ENCODE data around the gene CHKB.
A peak's percentile ranks its signal among the peaks of the same experiment; 100 is the strongest.
"Not testable (repeated sequence)": the region's sequence is repeated elsewhere in the genome, so short reads cannot be mapped to it uniquely, and the experiment has no call there.

CHKB gene

DNA sequence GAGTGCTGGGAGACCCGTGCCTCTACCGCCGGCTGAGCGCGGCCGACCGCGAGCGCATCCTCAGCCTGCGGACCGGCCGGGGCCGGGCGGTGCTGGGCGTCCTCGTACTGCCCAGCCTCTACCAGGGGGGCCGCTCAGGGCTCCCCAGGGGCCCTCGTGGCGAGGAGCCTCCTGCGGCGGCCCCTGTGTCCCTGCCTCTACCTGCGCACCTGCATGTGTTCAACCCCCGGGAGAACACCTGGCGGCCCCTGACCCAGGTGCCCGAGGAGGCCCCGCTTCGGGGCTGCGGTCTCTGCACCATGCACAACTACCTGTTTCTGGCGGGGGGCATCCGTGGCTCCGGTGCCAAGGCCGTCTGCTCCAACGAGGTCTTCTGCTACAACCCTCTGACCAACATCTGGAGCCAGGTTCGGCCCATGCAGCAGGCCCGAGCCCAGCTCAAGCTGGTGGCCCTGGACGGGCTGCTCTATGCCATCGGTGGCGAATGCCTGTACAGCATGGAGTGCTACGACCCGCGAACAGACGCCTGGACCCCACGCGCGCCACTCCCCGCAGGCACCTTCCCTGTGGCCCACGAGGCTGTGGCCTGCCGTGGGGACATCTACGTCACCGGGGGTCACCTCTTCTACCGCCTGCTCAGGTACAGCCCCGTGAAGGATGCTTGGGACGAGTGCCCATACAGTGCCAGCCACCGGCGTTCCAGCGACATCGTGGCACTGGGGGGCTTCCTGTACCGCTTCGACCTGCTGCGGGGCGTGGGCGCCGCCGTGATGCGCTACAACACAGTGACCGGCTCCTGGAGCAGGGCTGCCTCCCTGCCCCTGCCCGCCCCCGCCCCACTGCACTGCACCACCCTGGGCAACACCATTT lies 33.5 kb downstream of the CHKB start:
- DNase-seq (ENCODE audit: low read depth, low spot score), result no peak

DNA sequence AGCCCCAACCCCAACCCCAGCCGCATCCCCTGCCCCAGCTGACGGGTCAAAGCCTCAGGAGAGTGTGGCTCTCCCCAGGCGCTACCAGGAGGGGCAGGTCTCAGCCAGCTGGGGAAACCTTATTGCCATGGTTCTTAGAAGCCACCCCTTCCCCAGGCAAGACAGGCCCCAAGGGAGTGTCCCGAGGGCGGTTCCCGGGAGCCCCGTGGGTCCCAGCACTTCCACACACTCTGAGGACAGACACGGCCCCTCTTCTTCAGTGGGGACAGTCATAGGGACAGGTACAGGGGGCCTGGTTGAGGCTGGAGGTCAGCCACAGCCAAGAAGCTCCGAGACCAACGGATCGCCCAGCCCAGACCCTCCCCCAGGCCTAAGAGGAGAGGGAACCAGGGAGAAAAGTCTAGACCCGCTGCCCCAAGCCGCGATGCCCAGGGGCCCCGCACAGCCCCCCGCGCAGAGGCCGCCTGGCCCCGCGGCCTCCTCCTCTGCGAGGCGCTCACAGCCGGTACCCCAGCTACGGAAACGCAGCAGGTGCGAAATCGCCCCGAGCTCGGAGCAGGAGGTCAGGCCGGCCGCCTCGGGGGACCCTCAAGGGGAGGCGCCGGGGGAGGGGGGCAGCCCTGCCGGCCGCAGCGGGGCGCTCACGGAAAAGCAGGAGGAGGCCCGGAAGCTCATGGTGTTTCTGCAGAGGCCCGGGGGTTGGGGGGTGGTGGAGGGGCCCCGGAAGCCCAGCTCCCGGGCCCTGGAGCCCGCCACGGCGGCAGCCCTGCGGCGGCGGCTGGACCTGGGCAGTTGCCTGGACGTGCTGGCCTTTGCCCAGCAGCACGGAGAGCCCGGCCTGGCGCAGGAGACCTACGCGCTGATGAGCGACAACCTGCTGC lies 34.4 kb downstream of the CHKB start:
- DNase-seq (ENCODE audit: low read depth, low spot score), result no peak

DNA sequence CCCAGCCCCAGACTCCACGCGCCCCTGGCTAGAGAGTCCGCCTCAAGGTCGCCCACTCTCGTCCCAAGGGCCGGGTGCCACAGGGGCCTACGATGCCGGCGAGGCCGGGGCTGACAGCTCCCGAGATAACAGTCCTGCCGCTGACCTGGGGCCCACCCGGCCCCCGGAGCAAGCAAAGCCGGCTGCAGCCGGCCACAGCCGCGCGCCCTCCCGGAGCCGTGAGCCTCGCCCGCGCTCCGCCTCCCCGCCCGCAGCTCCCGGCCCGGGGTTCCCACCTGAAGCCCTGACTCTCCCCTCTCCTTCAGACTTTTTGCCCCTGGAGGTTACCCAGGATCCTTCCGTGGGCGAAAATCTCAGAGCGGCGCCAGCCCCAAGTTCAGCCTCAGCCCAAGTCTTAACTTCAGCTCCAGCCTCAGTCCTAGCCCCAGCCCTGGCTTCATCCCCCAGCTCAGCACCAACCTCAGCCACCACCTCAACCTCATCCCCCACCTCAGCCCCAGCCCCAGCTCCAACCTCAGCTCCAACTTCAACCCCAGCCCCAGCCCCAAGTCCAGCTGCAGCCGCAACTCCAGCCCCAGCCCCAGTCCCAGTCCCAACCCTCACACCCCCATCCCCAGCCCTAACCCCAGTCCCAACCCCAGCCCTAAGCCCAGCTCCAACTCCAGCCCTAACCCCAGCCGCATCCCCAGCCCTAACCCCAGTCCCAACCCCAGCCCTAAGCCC lies 35.2 kb downstream of the CHKB start:
- no peak for DNase-seq (ENCODE audit: low read depth, low spot score)

DNA sequence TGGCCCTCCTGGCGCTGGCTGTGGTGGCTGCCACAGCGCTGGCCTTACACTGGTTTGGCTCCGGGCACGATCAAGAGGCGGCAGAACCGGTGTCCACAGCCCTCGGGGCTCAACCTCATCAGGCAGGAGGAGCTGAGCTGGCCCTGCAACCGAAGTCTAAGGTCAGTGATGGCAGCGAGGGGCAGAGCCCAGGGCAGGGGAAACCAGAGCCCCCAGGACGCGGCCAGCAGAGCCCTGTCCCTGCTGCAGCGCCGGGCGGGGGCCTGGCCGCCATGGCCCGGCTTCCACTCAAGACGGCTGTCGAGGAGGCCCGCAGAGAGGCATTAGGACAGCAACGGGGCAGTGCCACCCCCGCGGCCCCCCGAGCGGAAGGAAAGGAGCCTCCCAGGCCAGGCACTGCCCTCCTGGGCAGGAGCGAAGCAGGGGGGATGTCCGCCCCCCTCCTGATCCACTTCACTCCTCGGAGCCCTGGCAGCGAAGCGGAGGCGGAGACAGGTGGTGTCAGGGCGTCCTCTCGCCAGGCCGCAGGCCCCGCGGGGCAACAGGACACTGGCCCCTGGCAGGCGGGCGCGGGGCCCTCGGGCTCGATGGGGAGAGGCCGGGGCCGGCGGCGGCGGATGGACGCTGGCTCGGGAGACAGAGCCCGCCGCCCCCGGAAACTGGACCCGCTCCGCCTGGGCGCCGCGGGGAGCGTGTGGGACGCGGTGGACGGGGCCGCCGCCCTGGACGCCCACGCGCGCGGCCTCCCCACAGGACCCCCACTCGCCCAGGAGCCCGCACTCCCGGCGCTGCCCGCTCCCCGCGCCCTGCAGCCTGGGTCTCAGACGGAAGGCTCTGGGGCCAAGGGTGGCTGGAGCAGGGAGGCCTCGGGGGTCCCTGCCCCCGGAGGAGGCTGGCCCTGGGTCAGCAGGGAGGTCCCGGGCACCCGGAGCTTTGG lies 36.1 kb downstream of the CHKB start:
- DNase-seq (ENCODE audit: low read depth, low spot score), result no peak

DNA sequence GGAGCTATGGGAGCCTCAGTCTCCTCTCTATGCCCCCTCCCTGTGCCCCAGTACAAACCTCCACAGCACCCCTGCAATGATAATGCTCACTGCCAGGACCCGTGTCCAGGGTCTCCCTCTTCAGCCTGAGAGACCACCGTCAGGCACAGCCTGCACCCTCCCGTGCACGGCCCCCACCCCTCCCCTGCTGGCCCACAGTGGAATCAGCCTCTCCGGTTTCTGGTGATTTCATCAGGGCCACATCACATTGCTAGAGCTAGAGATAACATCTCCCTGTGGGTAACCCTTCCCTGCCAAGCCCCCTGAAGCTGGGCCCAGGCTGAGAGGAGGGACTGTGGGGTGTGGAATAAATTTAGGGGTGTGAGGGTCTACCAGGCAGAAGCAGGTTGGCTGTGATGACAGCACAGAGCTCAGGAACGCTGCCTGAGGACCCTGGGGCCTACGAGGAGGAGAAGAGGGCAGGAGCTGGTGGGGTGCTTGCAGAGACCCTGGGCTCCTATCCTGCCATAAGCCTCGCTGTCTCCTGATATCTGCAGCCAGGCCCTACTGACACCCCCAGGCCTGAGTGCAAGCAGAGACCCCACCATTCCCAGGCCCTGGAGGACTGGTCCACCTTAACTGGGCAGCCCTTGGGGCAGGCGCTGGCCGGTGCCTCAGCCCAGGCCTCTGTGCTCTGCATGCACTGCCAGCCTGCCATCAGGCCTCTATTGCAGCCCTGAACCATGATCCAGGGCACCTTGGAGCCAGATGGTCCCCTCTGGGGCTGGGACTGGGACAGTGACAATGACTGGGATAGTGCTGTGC lies 36.9 kb downstream of the CHKB start, which contains the start of gene KLHDC7B:
Gene KLHDC7B (plus strand): TSS at position 378 of the 804 bp plus-strand sequence. CDS start 345 bp downstream, at position 723.
- DNase-seq (ENCODE audit: low read depth, low spot score), result no peak

DNA sequence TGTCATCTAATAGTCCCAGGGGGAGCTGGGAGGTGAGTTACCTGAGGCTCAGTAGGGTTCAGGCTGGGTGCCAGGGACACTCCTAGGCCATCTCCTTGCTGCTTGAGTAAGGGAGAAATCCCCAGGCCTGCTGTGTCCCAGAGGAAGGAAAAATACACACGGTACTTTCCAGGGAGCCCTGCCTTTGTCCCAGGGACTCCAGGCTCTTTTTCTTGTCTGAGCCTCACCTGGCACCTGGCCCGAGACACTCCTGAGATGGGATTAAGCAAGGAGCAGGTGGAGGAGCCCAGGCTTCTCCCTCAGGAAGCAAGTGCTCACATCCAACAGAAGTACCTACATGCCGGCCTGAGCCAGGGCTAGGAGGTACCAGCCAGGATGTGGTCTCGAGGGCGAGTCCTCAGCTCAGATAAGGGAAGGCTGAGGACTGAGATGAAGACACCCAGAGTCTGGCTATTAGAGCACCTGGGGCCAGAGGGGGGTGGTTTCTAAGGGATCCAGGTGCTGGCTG lies 37.8 kb downstream of the CHKB start:
- no peak for DNase-seq (ENCODE audit: low read depth, low spot score)

GRCh38 chr22:50544078-50544745 lies 38.4 kb downstream of the CHKB start:
- DNase-seq (ENCODE audit: low read depth, low spot score), result peak; percentile 56

DNA sequence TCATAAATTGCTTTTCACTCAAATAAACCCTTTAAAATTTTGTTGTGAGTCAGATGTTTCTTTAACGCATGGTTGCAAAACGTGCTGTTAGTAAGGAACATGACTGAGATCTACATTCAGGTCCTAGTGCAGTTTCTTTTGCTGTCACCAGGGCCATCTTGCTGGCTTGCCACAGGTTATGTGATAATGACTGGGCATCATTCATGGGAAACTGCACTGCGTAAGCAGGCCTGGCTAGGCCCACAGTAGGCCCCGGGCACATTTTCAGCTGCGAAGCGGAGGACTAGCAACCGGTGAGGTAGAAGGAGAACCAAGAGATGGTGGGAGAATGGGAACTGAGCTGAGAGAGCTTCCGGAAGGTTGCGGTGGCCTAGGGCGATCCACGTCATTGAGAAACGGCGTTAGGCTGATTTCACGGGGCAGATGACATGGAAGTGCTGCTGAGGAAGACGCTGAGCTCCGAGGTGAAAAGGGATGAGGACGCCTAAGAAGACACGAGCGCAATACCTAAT lies 40.2 kb downstream of the CHKB start:
- DNase-seq (ENCODE audit: low read depth, low spot score), result no peak

GRCh38 chr22:50541667-50542026 lies 41.0 kb downstream of the CHKB start:
- not testable (repeated sequence) for DNase-seq (ENCODE audit: low read depth, low spot score)

- no peak for DNase-seq (ENCODE audit: low read depth, low spot score)
Observed at GRCh38 chr22:50540381-50540780, 42.3 kb downstream of the CHKB start.

GRCh38 chr22:50537765-50538164 lies 44.9 kb downstream of the CHKB start:
- DNase-seq (ENCODE audit: low read depth, low spot score), result no peak

GRCh38 chr22:50536226-50536625 lies 46.4 kb downstream of the CHKB start:
- DNase-seq (ENCODE audit: low read depth, low spot score), result no peak

DNA sequence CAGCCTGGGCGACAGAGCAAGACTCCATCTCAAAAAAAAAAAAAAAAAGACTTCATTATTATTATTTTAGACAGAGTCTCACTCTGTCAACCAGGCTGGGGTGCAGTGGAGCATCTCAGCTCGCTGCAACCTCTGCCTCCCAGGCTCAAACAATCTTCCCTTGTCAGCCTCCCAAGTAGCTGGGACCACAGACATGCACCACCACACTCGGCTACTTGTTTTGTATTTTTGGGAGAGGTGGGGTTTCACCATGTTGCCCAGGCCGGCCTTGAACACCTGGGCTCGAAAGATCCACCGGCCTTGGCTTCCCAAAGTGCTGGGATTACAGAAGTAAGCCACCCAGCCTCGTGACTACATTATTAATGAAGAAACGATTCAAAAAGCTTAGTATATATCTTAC lies 47.5 kb downstream of the CHKB start:
- DNase-seq (ENCODE audit: low read depth, low spot score), result no peak

DNA sequence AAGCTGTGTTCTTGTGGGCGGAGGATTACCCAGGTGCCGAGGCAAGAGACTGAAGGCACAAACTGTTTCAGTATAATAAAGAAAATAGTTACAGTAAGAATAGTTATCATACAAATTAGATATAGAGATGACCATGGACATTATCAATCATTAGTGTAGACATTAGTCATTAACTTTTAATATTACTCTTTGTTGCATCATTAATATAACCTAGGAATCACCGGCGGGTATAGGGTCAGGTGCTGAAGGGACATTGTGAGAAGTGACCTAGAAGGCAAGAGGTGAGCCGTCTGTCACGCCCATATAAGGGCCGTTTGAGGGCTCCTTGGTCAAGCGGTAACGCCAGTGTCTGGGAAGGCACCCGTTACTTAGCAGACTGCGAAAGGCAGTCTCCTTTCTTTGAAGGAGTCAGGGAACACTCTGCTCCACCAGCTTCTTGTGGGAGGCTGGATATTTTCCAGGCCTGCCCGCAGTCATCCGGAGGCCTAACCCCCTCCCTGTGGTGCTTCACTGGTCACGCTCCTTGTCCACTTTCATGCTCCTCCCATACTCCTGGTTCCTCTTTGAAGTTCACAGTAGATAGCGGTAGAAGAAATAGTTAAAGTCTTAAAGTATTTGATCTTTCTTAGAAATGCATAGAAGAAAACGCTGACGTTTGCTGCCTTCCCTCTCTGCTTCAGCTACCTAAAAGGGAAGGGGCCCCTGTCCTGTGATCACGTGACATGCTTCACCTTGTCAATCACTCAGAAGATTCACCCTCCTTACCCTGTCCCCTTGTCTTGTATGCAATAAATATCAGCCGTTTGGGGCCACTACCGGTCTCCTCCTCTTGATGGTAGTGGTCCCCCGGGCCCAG lies 48.6 kb downstream of the CHKB start:
- not testable (repeated sequence) for DNase-seq (ENCODE audit: low read depth, low spot score)

DNA sequence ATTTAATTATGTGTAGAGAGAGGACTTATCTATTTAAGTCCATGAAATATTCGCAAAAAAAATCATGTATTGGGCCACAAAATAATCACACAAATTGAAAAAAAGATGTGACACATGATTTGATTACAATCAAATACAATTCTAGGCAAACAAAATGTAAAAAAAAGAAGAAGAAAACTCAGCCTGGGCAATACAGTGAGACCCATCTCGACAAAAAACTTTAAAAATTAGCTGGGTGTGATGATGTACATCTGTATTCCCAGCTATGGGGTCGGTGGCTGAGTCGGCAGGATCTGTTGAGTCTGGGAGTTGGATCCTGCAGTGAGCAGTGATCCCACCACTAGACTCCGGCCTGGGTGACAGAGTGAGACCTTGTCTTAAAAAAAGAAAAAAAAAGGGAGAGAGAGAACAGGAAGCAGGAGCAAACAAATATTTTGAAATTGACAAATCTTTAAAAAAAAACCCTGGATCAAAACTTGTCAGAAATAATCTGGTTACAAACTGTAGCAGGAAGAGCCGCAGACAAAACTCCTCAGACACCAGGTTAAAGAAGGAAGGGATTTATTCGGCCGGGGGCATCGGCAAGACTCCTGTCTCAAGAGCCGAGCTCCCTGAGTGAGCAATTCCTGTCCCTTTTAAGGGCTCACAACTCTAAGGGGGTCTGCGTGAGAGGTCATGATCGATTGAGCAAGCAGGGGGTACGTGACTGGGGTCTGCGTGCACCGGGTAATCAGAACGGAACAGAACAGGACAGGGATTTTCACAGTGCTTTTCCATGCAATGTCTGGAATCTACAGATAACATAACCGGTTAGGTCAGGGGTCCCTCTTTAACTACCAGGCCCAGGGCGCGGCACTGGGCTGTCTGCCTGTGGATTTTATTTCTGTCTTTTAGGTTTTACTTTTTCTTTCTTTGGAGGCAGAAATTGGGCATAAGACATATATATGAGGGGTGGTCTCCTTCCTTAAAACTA lies 49.5 kb downstream of the CHKB start:
- no peak for DNase-seq (ENCODE audit: low read depth, low spot score)

- DNase-seq (ENCODE audit: low read depth, low spot score), result no peak
Observed at GRCh38 chr22:50531962-50532674, 50.5 kb downstream of the CHKB start.

Measured in activated naive CD8-positive, alpha-beta T cell treated with anti-CD3 and anti-CD28 coated beads, Interleukin-2, amount 50 U/mL, for 16 hours (primary cell).